WTC11 (cell line): ENCODE results near the gene SOX15. TPM values are rescaled to one million over a fixed set of nuclear protein-coding genes. Genes with fewer than 3 reads are reported as not detected.

Experiments used
- ATAC-seq: fragments of 200-7000 bp; cut with Tn5 transposase; 2 replicates; pipeline ENCODE4 v1.10.0; 2021; ENCODE audit warnings: mild to moderate bottlenecking, moderate library complexity
- CTCF ChIA-PET: fragments of 300-600 bp; sonication (Branson Sonifier 250); formaldehyde crosslinking; loops from one replicate; lab custom pipeline; 2021; ENCODE audit warnings: antibody characterized with exemption; lab: Charles Lee
- POLR2A ChIA-PET: fragments of 350-600 bp; sonication (Branson Sonifier 250); formaldehyde crosslinking; loops from one replicate; lab custom pipeline; 2021; ENCODE audit warnings: antibody characterized with exemption; lab: Charles Lee
- DNase-seq: peaks from one replicate; pipeline ENCODE4 v3.0.0; 2021; ENCODE audit warnings: low spot score
- H3K27ac Mint-ChIP-seq: 2 replicates; pipeline ENCODE4 v1.8.0; 2021; ENCODE audit warnings: mixed read lengths
- H3K27me3 Mint-ChIP-seq: 2 replicates; pipeline ENCODE4 v1.8.0; 2021; ENCODE audit warnings: low read depth, mild to moderate bottlenecking, moderate library complexity, mixed read lengths
- H3K36me3 Mint-ChIP-seq: 2 replicates; pipeline ENCODE4 v1.8.0; 2021; ENCODE audit warnings: mixed read lengths
- H3K4me1 Mint-ChIP-seq: 2 replicates; pipeline ENCODE4 v1.8.0; 2022; ENCODE audit warnings: mixed read lengths
- H3K4me3 Mint-ChIP-seq: 2 replicates; pipeline ENCODE4 v1.8.0; 2021; ENCODE audit warnings: mild to moderate bottlenecking, moderate library complexity, mixed read lengths
- H3K9me3 Mint-ChIP-seq: 2 replicates; pipeline ENCODE4 v1.8.0; 2021; ENCODE audit warnings: mixed read lengths
- ATF3 ChIP-seq: sonication (generic); formaldehyde crosslinking; conservative IDR thresholded peaks from 2 replicates; pipeline ENCODE4 v1.8.1; 2022; ENCODE audit warnings: mild to moderate bottlenecking, missing genetic modification reagents
- EMX1 ChIP-seq: fragments of 250-450 bp; sonication (Bioruptor Pico); IDR thresholded peaks from 2 replicates; pipeline ENCODE4 v1.8.0; 2021; ENCODE audit warnings: mild to moderate bottlenecking
- ERG ChIP-seq: fragments of 250-450 bp; sonication (Bioruptor Pico); IDR thresholded peaks from 2 replicates; pipeline ENCODE4 v1.8.0; 2021; ENCODE audit warnings: mild to moderate bottlenecking
- FOXP4 ChIP-seq: sonication (generic); formaldehyde crosslinking; IDR thresholded peaks from 2 replicates; pipeline ENCODE4 v1.8.0; 2022; ENCODE audit warnings: mild to moderate bottlenecking, missing genetic modification reagents
- GTF2I ChIP-seq: fragments of 250-450 bp; sonication (Bioruptor Pico); conservative IDR thresholded peaks from 2 replicates; pipeline ENCODE4 v1.4.0; 2021; ENCODE audit warnings: mild to moderate bottlenecking
- MYBL2 ChIP-seq: sonication (generic); formaldehyde crosslinking; IDR thresholded peaks from 2 replicates; pipeline ENCODE4 v1.8.1; 2023; ENCODE audit warnings: mild to moderate bottlenecking, moderate library complexity, missing genetic modification reagents
- NFATC4 ChIP-seq: fragments of 250-450 bp; sonication (Bioruptor Pico); IDR thresholded peaks from 2 replicates; pipeline ENCODE4 v1.9.0; 2021; ENCODE audit warnings: mild to moderate bottlenecking
- NR1H2 ChIP-seq: sonication (generic); formaldehyde crosslinking; IDR thresholded peaks from 2 replicates; pipeline ENCODE4 v1.9.0; 2021; ENCODE audit warnings: mild to moderate bottlenecking, moderate library complexity, missing genetic modification reagents
- OVOL2 ChIP-seq: fragments of 250-450 bp; sonication (Bioruptor Pico); IDR thresholded peaks from 2 replicates; pipeline ENCODE4 v1.9.0; 2021; ENCODE audit warnings: mild to moderate bottlenecking, borderline replicate concordance
- RORB ChIP-seq: fragments of 250-450 bp; sonication (Bioruptor Pico); IDR thresholded peaks from 2 replicates; pipeline ENCODE4 v1.9.0; 2021; ENCODE audit warnings: mild to moderate bottlenecking
- SMAD3 ChIP-seq: sonication (generic); formaldehyde crosslinking; IDR thresholded peaks from 2 replicates; pipeline ENCODE4 v1.8.0; 2022; ENCODE audit warnings: missing genetic modification reagents, mild to moderate bottlenecking, borderline replicate concordance
- SMAD4 ChIP-seq: sonication (generic); formaldehyde crosslinking; IDR thresholded peaks from 2 replicates; pipeline ENCODE4 v1.8.0; 2022; ENCODE audit warnings: mild to moderate bottlenecking, missing genetic modification reagents
- SOX15 ChIP-seq: fragments of 250-450 bp; sonication (Bioruptor Pico); IDR thresholded peaks from 2 replicates; pipeline ENCODE4 v1.9.0; 2021; ENCODE audit warnings: mild to moderate bottlenecking
- TP53 ChIP-seq: sonication (generic); formaldehyde crosslinking; IDR thresholded peaks from 2 replicates; pipeline ENCODE4 v1.8.1; 2023; ENCODE audit warnings: mild to moderate bottlenecking, missing genetic modification reagents
- ZBTB21 ChIP-seq: sonication (generic); formaldehyde crosslinking; IDR thresholded peaks from 2 replicates; pipeline ENCODE4 v1.8.1; 2023; ENCODE audit warnings: mild to moderate bottlenecking, missing genetic modification reagents, borderline replicate concordance
- ZNF232 ChIP-seq: sonication (generic); formaldehyde crosslinking; IDR thresholded peaks from 2 replicates; pipeline ENCODE4 v1.8.0; 2022; ENCODE audit warnings: mild to moderate bottlenecking, missing genetic modification reagents
- ZNF416 ChIP-seq: fragments of 250-450 bp; sonication (Bioruptor Pico); IDR thresholded peaks from 2 replicates; pipeline ENCODE4 v1.9.0; 2021; ENCODE audit warnings: mild to moderate bottlenecking, inconsistent platforms
- total RNA-seq: library from RNA; stranded (reverse); gene quantifications from 3 replicates; pipeline ENCODE4 v1.2.3, GENCODE V29; 2021
- TF ChIP-seq, protein P1 (sequence below): fragments of 250-450 bp; sonication (Bioruptor Pico); IDR thresholded peaks from 2 replicates; pipeline ENCODE4 v1.9.0; 2021; ENCODE audit warnings: mild to moderate bottlenecking, borderline replicate concordance
- TF ChIP-seq, protein P2 (sequence below): sonication (generic); formaldehyde crosslinking; IDR thresholded peaks from 2 replicates; pipeline ENCODE4 v1.8.0; 2023; ENCODE audit warnings: mild to moderate bottlenecking, missing genetic modification reagents
- TF ChIP-seq, protein P3 (sequence below): sonication (generic); formaldehyde crosslinking; IDR thresholded peaks from 2 replicates; pipeline ENCODE4 v1.8.1; 2023; ENCODE audit warnings: mild to moderate bottlenecking, missing genetic modification reagents, moderate library complexity
- TF ChIP-seq, protein P4 (sequence below): sonication (generic); formaldehyde crosslinking; IDR thresholded peaks from 2 replicates; pipeline ENCODE4 v1.8.1; 2022; ENCODE audit warnings: mild to moderate bottlenecking, missing genetic modification reagents, moderate library complexity, borderline replicate concordance

Gene SOX15
- total RNA-seq, 1 experiment from 2014 or later, result 19.9 TPM

DNA sequence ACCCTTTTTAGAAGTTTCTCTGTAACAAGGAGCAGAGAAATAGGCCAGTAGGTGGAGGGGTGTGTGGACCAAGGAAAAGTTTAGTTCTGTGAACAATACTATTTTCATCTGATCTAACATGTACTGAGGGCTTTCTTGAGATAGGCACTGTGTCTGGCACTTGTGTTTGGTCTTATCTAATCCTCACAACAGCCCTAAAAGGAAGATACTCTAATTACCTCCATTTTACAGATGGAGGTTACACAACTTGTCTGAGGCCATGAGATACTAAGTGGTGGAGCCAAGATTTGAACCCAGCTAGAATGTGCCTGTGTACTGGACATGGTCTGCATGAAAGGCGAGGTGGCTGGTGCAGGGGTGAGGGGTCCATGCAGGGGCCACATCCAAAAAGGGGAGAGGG lies 36.5 kb downstream of the SOX15 start:
- Mint-ChIP-seq H3K36me3 (no peaks in the 10 kb centered on the region), H3K4me3 (no peak overlapping the region), H3K27ac (no peak overlapping the region), H3K9me3 (no peaks in the 10 kb centered on the region), H3K4me1 (peaks cover 29% of the 10 kb centered on the region), H3K27me3 (peaks cover 2% of the 10 kb centered on the region)
- CTCF ChIA-PET, result interaction anchor here (0.7 kb wide), 1 partner anchor 438 kb away, joined by 3 read pairs; no protein-coding TSS in a partner anchor
- POLR2A ChIA-PET, result no interaction called here
- ATAC-seq (no peak), DNase-seq (no peak)
- TF ChIP-seq ATF3 (CRISPR knock-in tag) (no peak), TP53 (no peak), ZNF416 (CRISPR knock-in tag) (no peak), EMX1 (CRISPR knock-in tag) (no peak), OVOL2 (CRISPR knock-in tag) (no peak), SMAD3 (CRISPR knock-in tag) (no peak), RORB (CRISPR knock-in tag) (no peak), GTF2I (CRISPR knock-in tag) (no peak), MYBL2 (CRISPR knock-in tag) (no peak), SOX15 (CRISPR knock-in tag) (no peak), ZBTB21 (CRISPR knock-in tag) (no peak), NFATC4 (CRISPR knock-in tag) (no peak), ZNF232 (no peak)
- TF ChIP-seq, protein P1, sequence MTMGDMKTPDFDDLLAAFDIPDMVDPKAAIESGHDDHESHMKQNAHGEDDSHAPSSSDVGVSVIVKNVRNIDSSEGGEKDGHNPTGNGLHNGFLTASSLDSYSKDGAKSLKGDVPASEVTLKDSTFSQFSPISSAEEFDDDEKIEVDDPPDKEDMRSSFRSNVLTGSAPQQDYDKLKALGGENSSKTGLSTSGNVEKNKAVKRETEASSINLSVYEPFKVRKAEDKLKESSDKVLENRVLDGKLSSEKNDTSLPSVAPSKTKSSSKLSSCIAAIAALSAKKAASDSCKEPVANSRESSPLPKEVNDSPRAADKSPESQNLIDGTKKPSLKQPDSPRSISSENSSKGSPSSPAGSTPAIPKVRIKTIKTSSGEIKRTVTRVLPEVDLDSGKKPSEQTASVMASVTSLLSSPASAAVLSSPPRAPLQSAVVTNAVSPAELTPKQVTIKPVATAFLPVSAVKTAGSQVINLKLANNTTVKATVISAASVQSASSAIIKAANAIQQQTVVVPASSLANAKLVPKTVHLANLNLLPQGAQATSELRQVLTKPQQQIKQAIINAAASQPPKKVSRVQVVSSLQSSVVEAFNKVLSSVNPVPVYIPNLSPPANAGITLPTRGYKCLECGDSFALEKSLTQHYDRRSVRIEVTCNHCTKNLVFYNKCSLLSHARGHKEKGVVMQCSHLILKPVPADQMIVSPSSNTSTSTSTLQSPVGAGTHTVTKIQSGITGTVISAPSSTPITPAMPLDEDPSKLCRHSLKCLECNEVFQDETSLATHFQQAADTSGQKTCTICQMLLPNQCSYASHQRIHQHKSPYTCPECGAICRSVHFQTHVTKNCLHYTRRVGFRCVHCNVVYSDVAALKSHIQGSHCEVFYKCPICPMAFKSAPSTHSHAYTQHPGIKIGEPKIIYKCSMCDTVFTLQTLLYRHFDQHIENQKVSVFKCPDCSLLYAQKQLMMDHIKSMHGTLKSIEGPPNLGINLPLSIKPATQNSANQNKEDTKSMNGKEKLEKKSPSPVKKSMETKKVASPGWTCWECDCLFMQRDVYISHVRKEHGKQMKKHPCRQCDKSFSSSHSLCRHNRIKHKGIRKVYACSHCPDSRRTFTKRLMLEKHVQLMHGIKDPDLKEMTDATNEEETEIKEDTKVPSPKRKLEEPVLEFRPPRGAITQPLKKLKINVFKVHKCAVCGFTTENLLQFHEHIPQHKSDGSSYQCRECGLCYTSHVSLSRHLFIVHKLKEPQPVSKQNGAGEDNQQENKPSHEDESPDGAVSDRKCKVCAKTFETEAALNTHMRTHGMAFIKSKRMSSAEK (CRISPR knock-in tag), result no peak
- TF ChIP-seq, protein P2, sequence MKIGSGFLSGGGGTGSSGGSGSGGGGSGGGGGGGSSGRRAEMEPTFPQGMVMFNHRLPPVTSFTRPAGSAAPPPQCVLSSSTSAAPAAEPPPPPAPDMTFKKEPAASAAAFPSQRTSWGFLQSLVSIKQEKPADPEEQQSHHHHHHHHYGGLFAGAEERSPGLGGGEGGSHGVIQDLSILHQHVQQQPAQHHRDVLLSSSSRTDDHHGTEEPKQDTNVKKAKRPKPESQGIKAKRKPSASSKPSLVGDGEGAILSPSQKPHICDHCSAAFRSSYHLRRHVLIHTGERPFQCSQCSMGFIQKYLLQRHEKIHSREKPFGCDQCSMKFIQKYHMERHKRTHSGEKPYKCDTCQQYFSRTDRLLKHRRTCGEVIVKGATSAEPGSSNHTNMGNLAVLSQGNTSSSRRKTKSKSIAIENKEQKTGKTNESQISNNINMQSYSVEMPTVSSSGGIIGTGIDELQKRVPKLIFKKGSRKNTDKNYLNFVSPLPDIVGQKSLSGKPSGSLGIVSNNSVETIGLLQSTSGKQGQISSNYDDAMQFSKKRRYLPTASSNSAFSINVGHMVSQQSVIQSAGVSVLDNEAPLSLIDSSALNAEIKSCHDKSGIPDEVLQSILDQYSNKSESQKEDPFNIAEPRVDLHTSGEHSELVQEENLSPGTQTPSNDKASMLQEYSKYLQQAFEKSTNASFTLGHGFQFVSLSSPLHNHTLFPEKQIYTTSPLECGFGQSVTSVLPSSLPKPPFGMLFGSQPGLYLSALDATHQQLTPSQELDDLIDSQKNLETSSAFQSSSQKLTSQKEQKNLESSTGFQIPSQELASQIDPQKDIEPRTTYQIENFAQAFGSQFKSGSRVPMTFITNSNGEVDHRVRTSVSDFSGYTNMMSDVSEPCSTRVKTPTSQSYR (CRISPR knock-in tag), result no peak
- TF ChIP-seq, protein P3, sequence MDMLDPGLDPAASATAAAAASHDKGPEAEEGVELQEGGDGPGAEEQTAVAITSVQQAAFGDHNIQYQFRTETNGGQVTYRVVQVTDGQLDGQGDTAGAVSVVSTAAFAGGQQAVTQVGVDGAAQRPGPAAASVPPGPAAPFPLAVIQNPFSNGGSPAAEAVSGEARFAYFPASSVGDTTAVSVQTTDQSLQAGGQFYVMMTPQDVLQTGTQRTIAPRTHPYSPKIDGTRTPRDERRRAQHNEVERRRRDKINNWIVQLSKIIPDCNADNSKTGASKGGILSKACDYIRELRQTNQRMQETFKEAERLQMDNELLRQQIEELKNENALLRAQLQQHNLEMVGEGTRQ, result no peak

DNA sequence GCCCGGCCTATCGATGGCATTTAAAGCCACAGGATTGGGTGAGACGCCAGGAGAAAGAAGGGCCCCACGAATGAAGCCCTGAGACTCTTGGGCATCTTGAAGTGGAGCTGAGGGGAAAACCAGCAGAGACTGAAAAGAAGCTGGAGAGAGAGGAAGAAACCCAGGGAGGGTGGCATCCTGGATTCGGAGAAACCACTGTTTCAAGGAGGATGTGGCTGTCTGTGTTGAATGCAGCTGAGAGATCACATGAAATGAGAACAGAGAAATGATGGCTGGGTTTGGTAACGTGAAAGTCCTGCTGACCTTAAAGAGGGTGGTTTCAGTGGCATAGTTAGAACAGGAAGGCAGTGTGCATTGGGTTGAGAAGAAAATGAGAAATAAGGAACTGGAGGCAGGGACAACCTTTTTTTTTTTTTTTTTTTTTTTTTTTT lies 37.3 kb downstream of the SOX15 start:
- no peaks in the 10 kb centered on the region for H3K36me3 Mint-ChIP-seq
- peaks cover 25% of the 10 kb centered on the region for H3K4me1 Mint-ChIP-seq
- POLR2A ChIA-PET, result no interaction called here
- no peak for ATAC-seq
- DNase-seq, result no peak
- CTCF ChIA-PET, result interaction anchor here (0.7 to 1.7 kb wide), 3 partner anchors 8 to 197 kb away, joined by 3 to 13 read pairs (median 4); no protein-coding TSS in a partner anchor
- H3K4me3 Mint-ChIP-seq, result no peak overlapping the region
- no peak overlapping the region for H3K27ac Mint-ChIP-seq
- H3K9me3 Mint-ChIP-seq, result no peaks in the 10 kb centered on the region
- TF ChIP-seq SMAD4 (CRISPR knock-in tag), result no peak
- no peak for TF ChIP-seq ZNF416 (CRISPR knock-in tag)
- TF ChIP-seq, protein P4, sequence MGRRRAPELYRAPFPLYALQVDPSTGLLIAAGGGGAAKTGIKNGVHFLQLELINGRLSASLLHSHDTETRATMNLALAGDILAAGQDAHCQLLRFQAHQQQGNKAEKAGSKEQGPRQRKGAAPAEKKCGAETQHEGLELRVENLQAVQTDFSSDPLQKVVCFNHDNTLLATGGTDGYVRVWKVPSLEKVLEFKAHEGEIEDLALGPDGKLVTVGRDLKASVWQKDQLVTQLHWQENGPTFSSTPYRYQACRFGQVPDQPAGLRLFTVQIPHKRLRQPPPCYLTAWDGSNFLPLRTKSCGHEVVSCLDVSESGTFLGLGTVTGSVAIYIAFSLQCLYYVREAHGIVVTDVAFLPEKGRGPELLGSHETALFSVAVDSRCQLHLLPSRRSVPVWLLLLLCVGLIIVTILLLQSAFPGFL (CRISPR knock-in tag), result no peak
- TF ChIP-seq FOXP4 (CRISPR knock-in tag), result no peak
- TF ChIP-seq NR1H2 (CRISPR knock-in tag), result no peak
- no peak for TF ChIP-seq ERG
- peaks cover 6% of the 10 kb centered on the region for H3K27me3 Mint-ChIP-seq
